A549 (cell line): Measurements from ENCODE around the gene DMP1. TPM values are rescaled to one million over a fixed set of nuclear protein-coding genes. Genes with fewer than 3 reads are reported as not detected.

Experiments
- ATAC-seq, 2 experiments: fragments of 200-7000 bp in 1 of 2; fragments of >200 bp in 1 of 2; cut with Nextera tagmentation in 1 of 2; cut with Tn5 transposase in 1 of 2; 3 replicates each; pipeline versions ENCODE4 v1.8.0 to v1.9.1; 2018 to 2020; ENCODE audit warnings: mild to moderate bottlenecking in 1 of 2, moderate library complexity in 1 of 2
- CTCF ChIA-PET: fragments of 300-600 bp; sonication (Branson Sonifier 250); formaldehyde crosslinking; extraction: SDS; loops from one replicate; lab custom pipeline; 2021; ENCODE audit warnings: antibody characterized with exemption, inconsistent platforms; lab: Yijun Ruan, JAX
- POLR2A ChIA-PET: fragments of 350-600 bp; formaldehyde crosslinking; extraction: SDS; loops from one replicate; lab custom pipeline; 2021; ENCODE audit warnings: antibody characterized with exemption, inconsistent platforms; lab: Yijun Ruan, JAX
- DNase-seq, 2 experiments: peaks; one replicate each; pipeline versions ENCODE4 v3.0.0 to v3.0.0-alpha.2; 2011 to 2016; ENCODE audit warnings: low read depth in 1 of 2, low spot score in 1 of 2
- FAIRE-seq: peaks from 2 replicates; lab custom pipeline; 2011; peaks lifted over from hg19 to GRCh38; lab: Jason Lieb, UNC
- H3K27ac ChIP-seq, 2 experiments: fragments of >200 bp; sonication (Bioruptor Twin); formaldehyde crosslinking; 3 replicates each; pipeline ENCODE4 v1.5.1; 2016 to 2017
- H3K4me1 ChIP-seq: fragments of >200 bp; sonication (Bioruptor Twin); formaldehyde crosslinking; 3 replicates; pipeline ENCODE4 v1.6.1; 2016
- H3K4me2 ChIP-seq: fragments of >200 bp; sonication (Bioruptor Twin); formaldehyde crosslinking; 3 replicates; pipeline ENCODE4 v1.6.1; 2016
- H3K4me3 ChIP-seq: fragments of >200 bp; sonication (Bioruptor Twin); formaldehyde crosslinking; 3 replicates; pipeline ENCODE4 v1.5.1; 2016
- H3K9me3 ChIP-seq: fragments of >200 bp; sonication (Bioruptor Twin); formaldehyde crosslinking; 3 replicates; pipeline ENCODE4 v1.6.1; 2016
- BHLHE40 ChIP-seq: IDR thresholded peaks from 2 replicates; pipeline ENCODE4 v1.6.1; 2012; ENCODE audit warnings: low read depth, low read length, inconsistent platforms
- CBX8 ChIP-seq: fragments of 200-600 bp; sonication (generic); IDR thresholded peaks from 2 replicates; pipeline ENCODE4 v1.6.1; 2016
- EHF ChIP-seq: fragments of 250-450 bp; sonication (Bioruptor Pico); IDR thresholded peaks from 2 replicates; pipeline ENCODE4 v1.5.0; 2020; ENCODE audit warnings: mild to moderate bottlenecking
- EHMT2 ChIP-seq: fragments of 200-600 bp; sonication (generic); IDR thresholded peaks from 2 replicates; pipeline ENCODE4 v1.6.1; 2016; ENCODE audit warnings: antibody characterized with exemption, low read depth, mild to moderate bottlenecking, moderate library complexity
- FOSL2 ChIP-seq, 2 experiments: fragments of 450-650 bp in 1 of 2; fragments of >200 bp in 1 of 2; sonication (Bioruptor Twin) in 1 of 2; formaldehyde crosslinking; IDR thresholded peaks; 2 replicates each; pipeline versions ENCODE4 v1.5.0 to v1.6.1; 2016 to 2020; ENCODE audit warnings: mild to moderate bottlenecking in 1 of 2, moderate library complexity in 1 of 2
- HDAC2 ChIP-seq: fragments of 200-600 bp; sonication (generic); IDR thresholded peaks from 2 replicates; pipeline ENCODE4 v1.6.1; 2016
- PHF8 ChIP-seq: fragments of 200-600 bp; sonication (generic); IDR thresholded peaks from 2 replicates; pipeline ENCODE4 v1.6.1; 2016; ENCODE audit warnings: low read depth, mild to moderate bottlenecking, antibody characterized with exemption, moderate library complexity, borderline replicate concordance
- RAD21 ChIP-seq, 2 experiments: fragments of >200 bp in 1 of 2; sonication (Bioruptor Twin) in 1 of 2; formaldehyde crosslinking in 1 of 2; IDR thresholded peaks in 1 of 2; conservative IDR thresholded peaks in 1 of 2; 2 replicates in 1 of 2; 3 replicates in 1 of 2; pipeline ENCODE4 v1.6.1; 2012 to 2018; ENCODE audit warnings: inconsistent platforms in 1 of 2
- RCOR1 ChIP-seq: fragments of 150-350 bp; IDR thresholded peaks from 2 replicates; pipeline ENCODE4 v1.6.1; 2014; ENCODE audit warnings: antibody characterized with exemption, low read length, low read depth
- RFX5 ChIP-seq: fragments of 450-650 bp; IDR thresholded peaks from 2 replicates; pipeline ENCODE4 v1.7.1; 2014; ENCODE audit warnings: antibody characterized with exemption, mild to moderate bottlenecking, moderate library complexity
- RNF2 ChIP-seq: fragments of 200-600 bp; sonication (generic); IDR thresholded peaks from 2 replicates; pipeline ENCODE4 v1.6.1; 2016; ENCODE audit warnings: low read depth, mild to moderate bottlenecking, antibody characterized with exemption, moderate library complexity, borderline replicate concordance
- ZC3H11A ChIP-seq: fragments of 450-650 bp; IDR thresholded peaks from 2 replicates; pipeline ENCODE4 v1.6.1; 2014; ENCODE audit warnings: antibody characterized with exemption, mild to moderate bottlenecking
- WGBS: methylation state at CpG from one replicate; pipeline ENCODE4 v1.1.6; 2017; ENCODE audit errors: missing lambda C conversion rate; 5-methylcytosine and 5-hydroxymethylcytosine counted together
- polyA plus RNA-seq, 4 experiments: library from polyadenylated mRNA; depleted of rRNA in 3 of 4; stranded (reverse); fragments of >200 nt; fragmentation: RNase III in 1 of 4; extraction: RNeasy Plus Mini Kit Qiagen cat#74134 plus additional on column Dnase treatment in 1 of 4; gene quantifications; 2 replicates in 3 of 4; 3 replicates in 1 of 4; pipeline ENCODE4 v1.2.3, GENCODE V29; 2011 to 2017
- TF ChIP-seq, protein P1 (sequence below): IDR thresholded peaks from 2 replicates; pipeline ENCODE4 v1.6.1; 2012
- TF ChIP-seq, protein P2 (sequence below): fragments of 250-450 bp; sonication (Bioruptor Pico); IDR thresholded peaks from 2 replicates; pipeline ENCODE4 v1.5.0; 2021; ENCODE audit warnings: mild to moderate bottlenecking, moderate library complexity, borderline replicate concordance
- TF ChIP-seq, protein P3 (sequence below): fragments of >200 bp; sonication (Bioruptor Twin); formaldehyde crosslinking; IDR thresholded peaks from 2 replicates; pipeline ENCODE4 v1.6.1; 2016

The DMP1 gene
- polyA plus RNA-seq, 2 of the 4 experiments (the other 2 are of a cell fraction), result not detected

DNA sequence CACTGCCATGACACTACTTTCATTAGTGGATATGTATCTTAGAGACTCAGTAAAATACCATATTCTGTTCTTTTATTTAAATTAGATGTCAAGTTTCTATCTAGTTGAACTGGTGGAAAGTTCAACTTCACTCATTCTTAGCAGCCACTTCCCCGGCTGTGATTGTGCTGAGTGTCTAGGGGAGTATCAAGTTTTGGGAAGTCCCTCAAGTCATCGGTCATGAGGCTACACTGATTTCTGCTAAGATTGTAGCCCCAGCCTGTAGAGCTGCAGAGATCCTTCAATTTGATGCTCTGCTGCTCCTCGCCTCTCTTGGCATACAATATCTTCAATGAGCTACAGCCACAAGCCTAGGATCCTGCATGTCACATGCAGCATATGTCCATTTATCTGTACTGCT lies 53.9 kb downstream of the DMP1 start:
- TF ChIP-seq RAD21 (conservative IDR thresholded peaks at IDR 0.05 in 1 of 2, IDR thresholded peaks at IDR 0.05 in 1 of 2), result no peak
- no peak for TF ChIP-seq RFX5
- TF ChIP-seq, protein P1, sequence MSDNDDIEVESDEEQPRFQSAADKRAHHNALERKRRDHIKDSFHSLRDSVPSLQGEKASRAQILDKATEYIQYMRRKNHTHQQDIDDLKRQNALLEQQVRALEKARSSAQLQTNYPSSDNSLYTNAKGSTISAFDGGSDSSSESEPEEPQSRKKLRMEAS, result no peak
- TF ChIP-seq EHF (CRISPR knock-in tag), result no peak
- no peak for TF ChIP-seq RNF2
- TF ChIP-seq RCOR1, result no peak
- TF ChIP-seq CBX8, result no peak
- TF ChIP-seq, protein P2, sequence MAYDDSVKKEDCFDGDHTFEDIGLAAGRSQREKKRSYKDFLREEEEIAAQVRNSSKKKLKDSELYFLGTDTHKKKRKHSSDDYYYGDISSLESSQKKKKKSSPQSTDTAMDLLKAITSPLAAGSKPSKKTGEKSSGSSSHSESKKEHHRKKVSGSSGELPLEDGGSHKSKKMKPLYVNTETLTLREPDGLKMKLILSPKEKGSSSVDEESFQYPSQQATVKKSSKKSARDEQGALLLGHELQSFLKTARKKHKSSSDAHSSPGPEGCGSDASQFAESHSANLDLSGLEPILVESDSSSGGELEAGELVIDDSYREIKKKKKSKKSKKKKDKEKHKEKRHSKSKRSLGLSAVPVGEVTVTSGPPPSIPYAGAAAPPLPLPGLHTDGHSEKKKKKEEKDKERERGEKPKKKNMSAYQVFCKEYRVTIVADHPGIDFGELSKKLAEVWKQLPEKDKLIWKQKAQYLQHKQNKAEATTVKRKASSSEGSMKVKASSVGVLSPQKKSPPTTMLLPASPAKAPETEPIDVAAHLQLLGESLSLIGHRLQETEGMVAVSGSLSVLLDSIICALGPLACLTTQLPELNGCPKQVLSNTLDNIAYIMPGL (CRISPR knock-in tag), result no peak
- no peak for TF ChIP-seq PHF8
- no peak for TF ChIP-seq HDAC2
- no peak for TF ChIP-seq ZC3H11A
- no peak for TF ChIP-seq EHMT2
- TF ChIP-seq FOSL2 (IDR thresholded peaks at IDR 0.05), result no peak
- TF ChIP-seq FOSL2 (CRISPR knock-in tag; IDR thresholded peaks at IDR 0.05), result no peak
- DNase-seq, result no peak
- ATAC-seq, result no peak
- 64% methylated on average over 3 of the region's 3 CpGs for WGBS
- H3K27ac ChIP-seq, result no peak overlapping the region
- H3K9me3 ChIP-seq, result no peaks in the 10 kb centered on the region
- no peak overlapping the region for H3K4me3 ChIP-seq
- H3K4me2 ChIP-seq, result no peak overlapping the region
- no peak for FAIRE-seq
- POLR2A ChIA-PET, result no interaction called here
- no peaks in the 10 kb centered on the region for H3K4me1 ChIP-seq
- CTCF ChIA-PET, result interaction anchor here (0.6 to 1.2 kb wide), 3 partner anchors 24 to 433 kb away, joined by 3 read pairs; no protein-coding TSS in a partner anchor

DNA sequence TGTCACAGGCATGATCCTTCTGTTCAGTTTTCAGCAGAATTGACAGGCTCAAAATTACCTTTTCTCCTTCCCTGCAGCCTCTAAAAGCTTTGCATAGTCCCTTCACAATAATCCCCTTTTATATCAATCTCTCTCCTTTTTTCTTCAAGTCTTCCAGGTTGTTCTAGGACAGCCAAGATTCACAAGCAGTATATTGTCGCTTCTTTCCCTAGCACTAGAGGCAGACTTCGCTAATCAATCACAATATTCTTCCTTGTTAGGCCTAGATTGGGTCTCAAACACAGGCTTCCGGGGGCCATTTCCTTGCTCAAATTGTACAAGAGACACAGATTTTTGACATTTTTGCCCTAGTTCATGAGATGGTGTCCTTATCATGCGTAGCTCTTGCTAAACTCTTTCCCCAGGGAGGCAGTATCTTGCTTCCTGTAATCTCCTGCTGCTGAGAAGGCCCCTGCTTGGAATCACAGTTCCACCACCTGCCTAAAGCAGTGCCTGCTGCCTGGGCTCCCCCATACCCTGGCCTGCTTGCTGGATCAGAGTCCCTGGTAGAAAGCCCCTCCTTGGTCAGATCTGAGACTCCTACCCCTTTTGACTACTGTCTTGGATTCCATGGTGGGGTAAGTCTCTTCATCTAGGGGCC lies 57.3 kb downstream of the DMP1 start:
- Histone ChIP-seq H3K4me3 (no peak overlapping the region), H3K9me3 (no peaks in the 10 kb centered on the region), H3K4me1 (no peaks in the 10 kb centered on the region)
- CTCF ChIA-PET, result interaction anchor here (1.9 kb wide), 1 partner anchor 142 kb away, joined by 6 read pairs; no protein-coding TSS in a partner anchor
- POLR2A ChIA-PET, result no interaction called here
- no peak for DNase-seq
- no peak for FAIRE-seq
- no peak for ATAC-seq
- no peak for TF ChIP-seq BHLHE40
- TF ChIP-seq, protein P3, sequence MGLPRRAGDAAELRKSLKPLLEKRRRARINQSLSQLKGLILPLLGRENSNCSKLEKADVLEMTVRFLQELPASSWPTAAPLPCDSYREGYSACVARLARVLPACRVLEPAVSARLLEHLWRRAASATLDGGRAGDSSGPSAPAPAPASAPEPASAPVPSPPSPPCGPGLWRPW, result no peak
- TF ChIP-seq, all 56 proteins: peak for 0
- Histone ChIP-seq H3K4me2 (no peak overlapping the region), H3K27ac (no peak overlapping the region)
- 64% methylated on average over 3 of the region's 4 CpGs for WGBS

Other genes with a start within 250 kb of the DMP1 start
- 29.9 and 44.0 TPM in 2 replicates for gene NUDT9, start 227.7 kb upstream of the DMP1 start, polyA plus RNA-seq (2011; rRNA removed)
- 35.8 to 37.3 TPM (median 36.7 TPM) in 3 replicates for gene NUDT9, start 227.7 kb upstream of the DMP1 start, polyA plus RNA-seq (2017; fragmentation: RNase III; extraction: RNeasy Plus Mini Kit Qiagen cat#74134 plus additional on column Dnase treatment)
- not detected in 2 replicates for gene SPARCL1, start 120.9 kb upstream of the DMP1 start, polyA plus RNA-seq (2011; rRNA removed)
- gene SPARCL1, start 120.9 kb upstream of the DMP1 start, polyA plus RNA-seq (2017; fragmentation: RNase III; extraction: RNeasy Plus Mini Kit Qiagen cat#74134 plus additional on column Dnase treatment), result not detected in 3 replicates
- not detected in 2 replicates for gene DSPP, start 41.8 kb upstream of the DMP1 start, polyA plus RNA-seq (2011; rRNA removed)
- gene DSPP, start 41.8 kb upstream of the DMP1 start, polyA plus RNA-seq (2017; fragmentation: RNase III; extraction: RNeasy Plus Mini Kit Qiagen cat#74134 plus additional on column Dnase treatment), result not detected in 3 replicates
- gene IBSP, start 149.3 kb downstream of the DMP1 start, polyA plus RNA-seq (2011; rRNA removed), result not detected in 2 replicates
- gene IBSP, start 149.3 kb downstream of the DMP1 start, polyA plus RNA-seq (2017; fragmentation: RNase III; extraction: RNeasy Plus Mini Kit Qiagen cat#74134 plus additional on column Dnase treatment), result not detected in 3 replicates
- gene MEPE, start 182.7 kb downstream of the DMP1 start, polyA plus RNA-seq (2011; rRNA removed), result not detected in 2 replicates
- gene MEPE, start 182.7 kb downstream of the DMP1 start, polyA plus RNA-seq (2017; fragmentation: RNase III; extraction: RNeasy Plus Mini Kit Qiagen cat#74134 plus additional on column Dnase treatment), result not detected in 3 replicates